Measurements from ENCODE around the gene MARK4.
"Not testable (repeated sequence)": the region's sequence is repeated elsewhere in the genome, so short reads cannot be mapped to it uniquely, and the experiment has no call there.

The MARK4 gene

DNA sequence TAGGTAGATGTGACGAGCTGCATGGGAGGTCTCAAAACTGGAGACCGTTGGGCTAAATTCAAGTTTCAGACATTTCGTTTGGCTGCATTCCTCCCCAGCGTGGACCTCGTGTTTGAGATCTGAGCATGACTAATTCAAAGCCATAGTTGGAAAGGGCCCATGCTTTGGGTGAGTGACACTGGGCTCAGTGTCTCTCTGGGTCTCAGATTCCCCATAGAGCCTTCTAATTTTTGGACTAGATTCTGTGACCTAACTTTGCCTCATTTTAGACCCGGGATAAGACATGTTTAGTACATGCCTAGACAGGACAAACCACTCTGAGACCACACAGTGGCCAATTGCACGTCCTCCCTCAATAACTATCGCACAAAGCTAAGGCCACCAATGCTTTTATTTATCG lies 55.0 kb downstream of the MARK4 start:
- TF ChIP-seq, protein P1, sequence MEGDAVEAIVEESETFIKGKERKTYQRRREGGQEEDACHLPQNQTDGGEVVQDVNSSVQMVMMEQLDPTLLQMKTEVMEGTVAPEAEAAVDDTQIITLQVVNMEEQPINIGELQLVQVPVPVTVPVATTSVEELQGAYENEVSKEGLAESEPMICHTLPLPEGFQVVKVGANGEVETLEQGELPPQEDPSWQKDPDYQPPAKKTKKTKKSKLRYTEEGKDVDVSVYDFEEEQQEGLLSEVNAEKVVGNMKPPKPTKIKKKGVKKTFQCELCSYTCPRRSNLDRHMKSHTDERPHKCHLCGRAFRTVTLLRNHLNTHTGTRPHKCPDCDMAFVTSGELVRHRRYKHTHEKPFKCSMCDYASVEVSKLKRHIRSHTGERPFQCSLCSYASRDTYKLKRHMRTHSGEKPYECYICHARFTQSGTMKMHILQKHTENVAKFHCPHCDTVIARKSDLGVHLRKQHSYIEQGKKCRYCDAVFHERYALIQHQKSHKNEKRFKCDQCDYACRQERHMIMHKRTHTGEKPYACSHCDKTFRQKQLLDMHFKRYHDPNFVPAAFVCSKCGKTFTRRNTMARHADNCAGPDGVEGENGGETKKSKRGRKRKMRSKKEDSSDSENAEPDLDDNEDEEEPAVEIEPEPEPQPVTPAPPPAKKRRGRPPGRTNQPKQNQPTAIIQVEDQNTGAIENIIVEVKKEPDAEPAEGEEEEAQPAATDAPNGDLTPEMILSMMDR (IDR thresholded peaks at IDR 0.05; ENCODE audit: low read depth, low read length), result no peak
- no peak overlapping the region for H3K4me3 ChIP-seq (ENCODE audit: low read depth, low read length)

DNA sequence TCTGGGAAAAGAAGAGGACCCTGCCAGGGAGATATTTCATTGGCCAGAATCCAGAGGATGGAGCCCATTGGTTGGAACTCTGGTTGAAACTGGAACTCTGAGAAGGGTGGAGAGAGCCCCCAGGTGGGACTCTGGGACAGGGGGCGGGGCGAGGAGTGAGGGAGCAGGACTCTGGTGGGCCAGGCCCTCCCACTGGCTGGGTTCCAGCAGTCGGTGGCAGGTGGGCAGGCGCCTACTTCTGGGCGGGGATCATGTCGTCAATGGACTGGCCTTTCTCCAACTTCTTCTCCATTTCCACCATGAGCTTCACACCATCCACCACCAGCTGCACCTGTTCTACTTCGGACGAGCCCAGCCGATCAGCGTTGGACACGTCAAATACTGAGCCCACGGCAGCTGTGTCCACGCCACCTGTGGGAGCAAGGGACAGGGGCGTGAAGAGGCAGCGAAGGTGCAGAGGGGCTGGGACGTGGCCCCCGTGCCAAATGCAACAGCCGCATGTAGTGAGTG lies 55.5 kb downstream of the MARK4 start:
- no peak overlapping the region for H3K4me3 ChIP-seq (ENCODE audit: low read depth, low read length)
- TF ChIP-seq, protein P1 (IDR thresholded peaks at IDR 0.05; ENCODE audit: low read depth, low read length), result no peak

DNA sequence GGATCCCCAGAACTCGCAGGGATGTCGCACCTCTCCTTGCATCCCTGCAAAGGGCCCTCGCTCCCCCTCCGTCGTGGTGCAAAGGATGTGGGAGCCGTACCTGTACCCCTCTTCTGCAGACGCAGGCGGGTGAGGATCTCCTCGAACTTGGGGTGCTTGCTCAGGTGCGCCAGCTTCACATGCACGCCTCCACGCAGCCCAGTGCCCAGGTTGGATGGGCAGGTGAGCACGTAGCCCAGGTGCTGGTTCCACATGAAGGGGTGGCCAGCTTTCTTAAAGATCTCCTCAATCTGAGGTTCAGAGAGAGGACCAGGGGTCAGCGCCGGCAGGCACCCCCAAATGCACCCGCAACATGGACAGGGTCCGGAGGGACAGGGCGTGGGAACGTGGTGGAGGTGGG lies 56.3 kb downstream of the MARK4 start:
- TF ChIP-seq, protein P1 (IDR thresholded peaks at IDR 0.05; ENCODE audit: low read depth, low read length), result no peak
- H3K4me3 ChIP-seq (ENCODE audit: low read depth, low read length), result no peak overlapping the region

DNA sequence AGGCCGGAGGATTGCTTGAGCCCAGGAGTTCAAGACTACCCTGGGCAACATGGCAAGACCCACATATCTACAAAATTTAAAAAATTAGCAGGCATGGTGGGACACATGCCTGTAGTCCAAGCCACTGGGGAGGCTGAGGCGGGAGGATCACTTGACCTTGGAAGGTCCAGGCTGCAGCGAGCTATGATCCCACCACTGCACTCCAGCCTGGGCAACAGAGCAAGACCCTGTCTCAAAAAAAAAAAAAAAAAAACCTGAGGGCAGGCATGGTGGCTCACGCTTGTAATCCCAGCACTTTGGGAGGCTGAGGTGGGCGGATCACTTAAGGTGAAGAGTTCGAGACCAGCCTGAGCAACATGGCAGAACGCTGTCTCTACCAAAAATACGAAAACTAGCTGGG lies 58.3 kb downstream of the MARK4 start:
- H3K4me3 ChIP-seq (ENCODE audit: low read depth, low read length), result not testable (repeated sequence)

DNA sequence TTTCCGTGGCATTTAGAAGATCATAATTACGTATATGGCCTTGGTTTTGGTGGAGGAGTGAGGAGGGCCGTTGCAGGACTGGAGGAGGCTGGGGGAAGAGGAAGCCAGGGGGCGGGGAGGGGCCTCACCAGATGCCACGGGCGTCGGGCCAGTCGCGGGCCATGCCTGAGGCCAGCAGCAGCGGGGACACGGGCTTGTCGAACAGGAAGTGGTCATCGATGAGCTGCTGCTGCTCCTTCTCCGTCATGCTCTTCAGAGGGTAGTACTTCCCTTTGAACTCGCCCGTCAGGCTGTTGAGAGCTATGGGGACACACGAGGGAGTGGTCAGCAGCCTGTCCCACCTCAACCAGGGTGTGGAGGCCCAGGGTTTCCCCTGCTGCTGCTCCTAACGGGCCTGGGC lies 60.5 kb downstream of the MARK4 start:
- TF ChIP-seq, protein P1 (IDR thresholded peaks at IDR 0.05; ENCODE audit: low read depth, low read length), result no peak
- no peak overlapping the region for H3K4me3 ChIP-seq (ENCODE audit: low read depth, low read length)

DNA sequence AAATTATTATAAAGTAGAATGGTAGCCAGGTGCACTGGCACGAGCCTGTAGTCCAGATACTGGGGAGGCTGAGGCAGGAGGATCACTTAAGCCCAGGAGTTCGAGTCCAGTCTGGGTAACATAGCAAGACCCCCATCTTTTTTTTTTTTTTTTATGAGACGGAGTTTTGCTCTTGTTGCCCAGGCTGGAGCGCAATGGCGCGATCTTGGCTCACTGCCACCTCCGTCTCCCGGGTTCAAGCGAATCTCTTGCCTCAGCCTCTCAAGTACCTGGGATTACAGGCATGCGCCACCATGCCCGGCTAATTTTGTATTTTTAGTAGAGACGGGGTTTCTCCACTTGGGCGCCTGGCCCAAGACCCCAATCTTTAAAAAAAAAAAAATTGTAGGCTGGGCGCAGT lies 61.2 kb downstream of the MARK4 start:
- not testable (repeated sequence) for H3K4me3 ChIP-seq (ENCODE audit: low read depth, low read length)

DNA sequence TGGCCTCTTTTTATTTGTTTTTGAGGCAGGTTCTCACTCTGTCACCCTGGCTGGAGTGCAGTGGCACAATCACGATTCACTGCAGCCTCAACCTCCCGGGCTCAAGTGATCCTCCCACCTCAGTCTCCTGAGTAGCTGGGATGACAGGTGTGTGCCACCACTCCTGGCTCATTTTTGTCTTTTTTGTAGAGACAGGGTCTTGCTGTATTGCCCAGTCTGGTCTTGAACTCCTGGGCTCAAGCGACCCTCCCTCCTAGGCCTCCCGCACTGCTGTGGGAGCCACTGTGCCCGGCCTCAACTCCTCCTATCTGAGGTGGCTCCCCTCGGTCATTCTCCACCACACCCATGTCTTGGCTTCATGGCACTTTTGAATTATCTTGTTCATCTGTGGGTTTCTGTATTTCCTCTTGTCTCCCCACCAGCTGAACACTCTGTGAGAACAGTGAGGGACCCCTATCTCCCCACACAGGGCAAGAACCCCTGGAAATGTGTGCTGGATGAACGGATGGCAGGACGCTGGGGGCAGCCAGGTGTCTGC lies 63.7 kb downstream of the MARK4 start:
- TF ChIP-seq, protein P1 (IDR thresholded peaks at IDR 0.05; ENCODE audit: low read depth, low read length), result no peak

DNA sequence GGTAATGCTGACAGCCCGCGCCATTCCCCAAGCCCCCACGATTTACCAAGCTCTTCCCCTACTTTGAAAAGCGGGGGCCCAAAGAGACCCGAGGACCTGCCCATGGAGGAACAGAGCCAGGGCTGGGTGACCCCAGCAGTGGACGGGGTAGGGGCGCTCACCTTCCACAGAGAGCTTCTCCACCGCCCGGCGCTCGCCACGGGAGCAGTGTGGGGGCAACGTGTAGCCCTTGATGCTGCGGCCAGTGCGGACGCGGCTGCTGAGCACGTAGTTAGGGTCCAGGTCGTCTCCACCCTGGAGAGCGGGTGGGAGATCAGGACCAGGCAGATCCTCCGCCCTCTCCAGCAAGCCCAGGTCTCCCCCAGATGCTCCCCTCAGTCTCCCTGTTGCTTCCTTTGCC lies 64.2 kb downstream of the MARK4 start:
- TF ChIP-seq, protein P1 (IDR thresholded peaks at IDR 0.05; ENCODE audit: low read depth, low read length), result no peak
- H3K4me3 ChIP-seq (ENCODE audit: low read depth, low read length), result no peak overlapping the region

More for the DNA sequence above, 63.7 kb downstream of the MARK4 start:
- no peak overlapping the region for H3K4me3 ChIP-seq (ENCODE audit: low read depth, low read length)
